HFFc6 (cell line): ENCODE results near the gene RGMA. TPM values are rescaled to one million over a fixed set of nuclear protein-coding genes. Genes with fewer than 3 reads are reported as not detected.

ENCODE experiments used
- DNase-seq: peaks from one replicate; pipeline ENCODE4 v3.0.0-alpha.2; 2018
- H3K27ac Mint-ChIP-seq: 2 replicates; pipeline ENCODE4 v1.8.0; 2020; ENCODE audit warnings: mild to moderate bottlenecking, mixed read lengths
- H3K27me3 Mint-ChIP-seq: 2 replicates; pipeline ENCODE4 v1.8.0; 2021; ENCODE audit warnings: mild to moderate bottlenecking, moderate library complexity, mixed read lengths; ENCODE audit not compliant: insufficient read depth
- H3K36me3 Mint-ChIP-seq: 2 replicates; pipeline ENCODE4 v1.8.0; 2021; ENCODE audit warnings: low read depth, mixed read lengths
- H3K4me1 Mint-ChIP-seq: 2 replicates; pipeline ENCODE4 v1.8.0; 2020; ENCODE audit warnings: low read depth, mixed read lengths
- H3K4me3 Mint-ChIP-seq: 2 replicates; pipeline ENCODE4 v1.8.0; 2020; ENCODE audit warnings: mild to moderate bottlenecking, moderate library complexity, mixed read lengths
- H3K9me3 Mint-ChIP-seq: 2 replicates; pipeline ENCODE4 v1.8.0; 2020; ENCODE audit warnings: mild to moderate bottlenecking, mixed read lengths
- total RNA-seq, 6 experiments: library from RNA; stranded (reverse); fragmentation: NEBNext Ultra II Directional; extraction: Animal tissue kit (Norgen Biotek cat#: 25700); gene quantifications; 2 replicates in 1 of 6; 3 replicates in 5 of 6; pipeline ENCODE4 v1.2.3, GENCODE V29; 2021
- TF ChIP-seq, protein P1 (sequence below): fragments of 200-600 bp; sonication (generic); IDR thresholded peaks from 2 replicates; pipeline ENCODE4 v1.5.0; 2021; ENCODE audit warnings: antibody characterized with exemption, mild to moderate bottlenecking

The RGMA gene
- total RNA-seq, 6 experiments from 2014 or later: 0.07 to 0.32 (median 0.19) TPM; not detected in 1

DNA sequence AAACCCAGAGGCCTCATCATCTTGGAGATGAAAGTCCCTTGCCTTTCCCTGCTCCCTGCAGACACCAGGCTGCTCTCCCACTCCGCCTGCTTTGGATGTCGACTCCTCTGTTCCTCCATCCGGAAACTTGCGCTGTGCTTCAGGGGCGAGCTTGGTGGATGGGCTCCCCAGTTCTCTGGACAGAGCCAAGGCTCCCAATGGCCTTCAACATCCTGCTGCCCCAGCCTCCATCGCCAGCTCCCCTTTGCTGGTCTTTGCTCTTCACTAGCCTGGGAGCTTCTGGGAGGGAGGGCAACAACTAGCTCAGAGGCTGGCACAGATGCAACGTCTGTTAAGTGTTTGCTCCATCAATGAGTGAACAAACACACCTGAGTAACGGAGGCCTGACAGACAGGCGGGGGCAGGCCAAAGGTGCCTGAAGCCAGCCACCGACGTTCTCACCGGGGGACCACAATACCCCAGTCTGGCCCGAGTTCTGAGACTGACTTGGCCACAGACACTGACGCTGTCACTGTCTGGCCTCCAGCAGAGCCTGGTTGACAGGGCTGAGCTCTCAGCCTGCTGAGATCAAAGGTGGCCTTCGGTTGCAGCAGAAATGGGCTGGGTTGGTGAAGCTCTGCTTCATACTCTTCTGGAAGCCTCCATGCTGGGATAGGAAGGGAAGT, 39.0 kb downstream of the RGMA start:
- TF ChIP-seq, protein P1, sequence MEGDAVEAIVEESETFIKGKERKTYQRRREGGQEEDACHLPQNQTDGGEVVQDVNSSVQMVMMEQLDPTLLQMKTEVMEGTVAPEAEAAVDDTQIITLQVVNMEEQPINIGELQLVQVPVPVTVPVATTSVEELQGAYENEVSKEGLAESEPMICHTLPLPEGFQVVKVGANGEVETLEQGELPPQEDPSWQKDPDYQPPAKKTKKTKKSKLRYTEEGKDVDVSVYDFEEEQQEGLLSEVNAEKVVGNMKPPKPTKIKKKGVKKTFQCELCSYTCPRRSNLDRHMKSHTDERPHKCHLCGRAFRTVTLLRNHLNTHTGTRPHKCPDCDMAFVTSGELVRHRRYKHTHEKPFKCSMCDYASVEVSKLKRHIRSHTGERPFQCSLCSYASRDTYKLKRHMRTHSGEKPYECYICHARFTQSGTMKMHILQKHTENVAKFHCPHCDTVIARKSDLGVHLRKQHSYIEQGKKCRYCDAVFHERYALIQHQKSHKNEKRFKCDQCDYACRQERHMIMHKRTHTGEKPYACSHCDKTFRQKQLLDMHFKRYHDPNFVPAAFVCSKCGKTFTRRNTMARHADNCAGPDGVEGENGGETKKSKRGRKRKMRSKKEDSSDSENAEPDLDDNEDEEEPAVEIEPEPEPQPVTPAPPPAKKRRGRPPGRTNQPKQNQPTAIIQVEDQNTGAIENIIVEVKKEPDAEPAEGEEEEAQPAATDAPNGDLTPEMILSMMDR: no peak
- H3K27ac Mint-ChIP-seq: no peak overlapping the region
- peaks cover 9% of the 10 kb centered on the region; the same call in 1 of the 2 replicates for H3K36me3 Mint-ChIP-seq
- no peaks in the 10 kb centered on the region for H3K4me1 Mint-ChIP-seq
- H3K9me3 Mint-ChIP-seq: peaks cover 6% of the 10 kb centered on the region
- peaks cover 20% of the 10 kb centered on the region for H3K27me3 Mint-ChIP-seq
- no peak for DNase-seq
- no peak overlapping the region for H3K4me3 Mint-ChIP-seq

GRCh38 chr15:93049233-93049632, 39.8 kb downstream of the RGMA start:
- Mint-ChIP-seq H3K27ac (no peak overlapping the region), H3K27me3 (peaks cover 15% of the 10 kb centered on the region), H3K9me3 (peaks cover 6% of the 10 kb centered on the region), H3K4me3 (no peak overlapping the region), H3K36me3 (peaks cover 9% of the 10 kb centered on the region; the same call in 1 of the 2 replicates), H3K4me1 (no peaks in the 10 kb centered on the region)
- TF ChIP-seq, protein P1: no peak
- no peak for DNase-seq

DNA sequence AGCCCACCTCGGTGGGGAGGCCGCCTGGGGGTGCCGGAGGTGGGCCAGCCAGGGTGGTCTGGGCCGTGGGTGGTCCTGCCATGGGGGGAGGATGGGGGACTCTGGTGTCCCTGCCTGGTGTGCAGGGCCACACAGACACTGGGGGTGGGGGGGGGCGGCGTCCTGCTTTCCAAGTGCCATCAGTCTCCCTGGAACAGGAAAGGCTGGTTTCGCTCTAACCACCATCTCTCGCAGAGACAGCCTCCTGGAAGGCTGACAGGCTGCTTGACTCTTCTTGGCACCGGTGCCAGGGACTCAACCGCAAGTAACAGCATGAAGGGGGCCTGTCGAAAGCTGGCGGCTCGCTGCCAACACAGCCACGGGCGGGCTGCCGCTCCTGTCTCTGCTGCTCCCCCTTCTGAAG, 40.3 kb downstream of the RGMA start:
- TF ChIP-seq, protein P1: no peak
- H3K4me1 Mint-ChIP-seq: no peaks in the 10 kb centered on the region

GRCh38 chr15:93048426-93048721, 40.6 kb downstream of the RGMA start:
- no peak overlapping the region for H3K4me3 Mint-ChIP-seq

More for the DNA sequence above, 40.3 kb downstream of the RGMA start:
- Mint-ChIP-seq H3K4me3 (no peak overlapping the region), H3K27me3 (peaks cover 13% of the 10 kb centered on the region), H3K9me3 (peaks cover 6% of the 10 kb centered on the region), H3K36me3 (peaks cover 9% of the 10 kb centered on the region; the same call in 1 of the 2 replicates), H3K27ac (no peak overlapping the region)
- no peak for DNase-seq

GRCh38 chr15:93047621-93048425, 41.2 kb downstream of the RGMA start:
- no peak for DNase-seq
- Mint-ChIP-seq H3K4me1 (no peaks in the 10 kb centered on the region), H3K4me3 (no peak overlapping the region)

More at GRCh38 chr15:93048426-93048721, 40.6 kb downstream of the RGMA start:
- Mint-ChIP-seq H3K4me1 (no peaks in the 10 kb centered on the region), H3K9me3 (peaks cover 6% of the 10 kb centered on the region), H3K27me3 (peaks cover 11% of the 10 kb centered on the region), H3K36me3 (peaks cover 9% of the 10 kb centered on the region; the same call in 1 of the 2 replicates), H3K27ac (no peak overlapping the region)
- TF ChIP-seq, protein P1: no peak
- DNase-seq: no peak

More at GRCh38 chr15:93047621-93048425, 41.2 kb downstream of the RGMA start:
- TF ChIP-seq, protein P1: no peak
- Mint-ChIP-seq H3K9me3 (peaks cover 6% of the 10 kb centered on the region), H3K27me3 (peaks cover 10% of the 10 kb centered on the region), H3K36me3 (peaks cover 9% of the 10 kb centered on the region; the same call in 1 of the 2 replicates), H3K27ac (no peak overlapping the region)
